ENCODE data around the gene PACS1.
A peak's percentile ranks its signal among the peaks of the same experiment; 100 is the strongest.

PACS1 gene

GRCh38 chr11:66146074-66146473, 76.0 kb downstream of the PACS1 start:
- DNase-seq = peak; percentile 62

- no peak for DNase-seq
These were observed 76.9 kb downstream of the PACS1 start for GRCh38 chr11:66146940-66147339.

- DNase-seq = no peak
These were observed 80.1 kb downstream of the PACS1 start for GRCh38 chr11:66150140-66150539.

- DNase-seq = no peak
These were observed 80.7 kb downstream of the PACS1 start for GRCh38 chr11:66150725-66151124.

GRCh38 chr11:66151273-66151672, 81.2 kb downstream of the PACS1 start:
- no peak for DNase-seq

- no peak for DNase-seq
These were observed 84.0 kb downstream of the PACS1 start for GRCh38 chr11:66154109-66154508.

GRCh38 chr11:66155387-66156073, 85.5 kb downstream of the PACS1 start:
- no peak for DNase-seq

- DNase-seq = peak; percentile 47
These were observed 87.3 kb downstream of the PACS1 start for GRCh38 chr11:66157182-66157864.

GRCh38 chr11:66158156-66158555, 88.1 kb downstream of the PACS1 start:
- DNase-seq = no peak

GRCh38 chr11:66159324-66159984, 89.4 kb downstream of the PACS1 start:
- DNase-seq = no peak

- no peak for DNase-seq
These were observed 90.6 kb downstream of the PACS1 start for GRCh38 chr11:66160709-66161108.

GRCh38 chr11:66168289-66168688, 98.2 kb downstream of the PACS1 start:
- DNase-seq = no peak

- DNase-seq = no peak
These were observed 102.1 kb downstream of the PACS1 start for GRCh38 chr11:66172146-66172545.

GRCh38 chr11:66176650-66177049, 106.6 kb downstream of the PACS1 start:
- DNase-seq = no peak

GRCh38 chr11:66178183-66178582, 108.1 kb downstream of the PACS1 start:
- no peak for DNase-seq

GRCh38 chr11:66178871-66179270, 108.8 kb downstream of the PACS1 start:
- DNase-seq = no peak

- no peak for DNase-seq
These were observed 111.7 kb downstream of the PACS1 start for GRCh38 chr11:66181632-66182315.

GRCh38 chr11:66183494-66184048, 113.5 kb downstream of the PACS1 start:
- peak; percentile 49 for DNase-seq

GRCh38 chr11:66184728-66185127, 114.7 kb downstream of the PACS1 start:
- DNase-seq = no peak

- DNase-seq = no peak
These were observed 116.4 kb downstream of the PACS1 start for GRCh38 chr11:66186470-66186869.

GRCh38 chr11:66187453-66187852, 117.4 kb downstream of the PACS1 start:
- DNase-seq = no peak

- no peak for DNase-seq
These were observed 118.5 kb downstream of the PACS1 start for GRCh38 chr11:66188580-66188979.

Data from DMS53 (cell line).